ENCODE data around the gene GPR3.

GPR3 gene

GRCh38 chr1:27397110-27397509 lies 4.7 kb downstream of the GPR3 start:
- Histone ChIP-seq H3K27ac (ENCODE audit: insufficient read depth in 1 of 2, low read depth in 1 of 2, low read length in 2 of 2, poor library complexity in 1 of 2, severe bottlenecking in 2 of 2) (no peak overlapping the region), H3K4me3 (ENCODE audit: control insufficient read depth in 1 of 7, extremely low read depth in 1 of 7, insufficient read depth in 4 of 7, low read depth in 2 of 7, low read length in 6 of 7) (no peak overlapping the region), H3K36me3 (ENCODE audit: control insufficient read depth in 4 of 4, insufficient read depth in 4 of 4, low read length in 3 of 4) (no peaks in the 10 kb centered on the region), H3K4me1 (ENCODE audit: control extremely low read depth in 1 of 4, control insufficient read depth in 4 of 4, insufficient read depth in 4 of 4, low read length in 3 of 4) (peaks cover 2 to 25% (median 22%) of the 10 kb centered on the region in 4 experiments), H3K9me3 (ENCODE audit: control extremely low read depth in 1 of 5, control insufficient read depth in 4 of 5, insufficient read depth in 2 of 5, low read depth in 1 of 5, low read length in 4 of 5) (no peaks in the 10 kb centered on the region), H3K27me3 (replicated peaks in 2 of 5; ENCODE audit: control insufficient read depth in 4 of 5, insufficient read depth in 5 of 5, low read length in 4 of 5) (no peaks in the 10 kb centered on the region)
- CTCF ChIA-PET = interaction anchor here (0.6 to 11.9 kb wide), 16 partner anchors 10 to 265 kb away, joined by 3 to 238 read pairs (median 4); partner anchors contain the start of genes AHDC1 and SYTL1
- POLR2A ChIA-PET = no interaction called here
- DNase-seq = no peak
- WGBS (ENCODE audit: insufficient coverage) = 100% methylated on average over 3 of the region's 3 CpGs

GRCh38 chr1:27397749-27398148 lies 5.3 kb downstream of the GPR3 start:
- peaks cover 0 to 5% (median 0%) of the 10 kb centered on the region in 4 experiments for H3K36me3 ChIP-seq (ENCODE audit: control insufficient read depth in 4 of 4, insufficient read depth in 4 of 4, low read length in 3 of 4)
- H3K27ac ChIP-seq (ENCODE audit: insufficient read depth in 1 of 2, low read depth in 1 of 2, low read length in 2 of 2, poor library complexity in 1 of 2, severe bottlenecking in 2 of 2) = no peak overlapping the region
- DNase-seq = no peak
- ChIA-PET CTCF (interaction anchor here (1.1 to 11.9 kb wide), 12 partner anchors 18 to 265 kb away, joined by 3 to 238 read pairs (median 7); partner anchors contain the start of genes AHDC1 and MAP3K6), POLR2A (no interaction called here)
- H3K4me3 ChIP-seq (ENCODE audit: control insufficient read depth in 1 of 7, extremely low read depth in 1 of 7, insufficient read depth in 4 of 7, low read depth in 2 of 7, low read length in 6 of 7) = no peak overlapping the region
- H3K9me3 ChIP-seq (ENCODE audit: control extremely low read depth in 1 of 5, control insufficient read depth in 4 of 5, insufficient read depth in 2 of 5, low read depth in 1 of 5, low read length in 4 of 5) = no peaks in the 10 kb centered on the region
- WGBS (ENCODE audit: insufficient coverage) = 77% methylated on average over 4 of the region's 7 CpGs
- no peaks in the 10 kb centered on the region for H3K27me3 ChIP-seq (replicated peaks in 2 of 5; ENCODE audit: control insufficient read depth in 4 of 5, insufficient read depth in 5 of 5, low read length in 4 of 5)
- peaks cover 3 to 28% (median 25%) of the 10 kb centered on the region in 4 experiments for H3K4me1 ChIP-seq (ENCODE audit: control extremely low read depth in 1 of 4, control insufficient read depth in 4 of 4, insufficient read depth in 4 of 4, low read length in 3 of 4)

GRCh38 chr1:27398405-27399149 lies 6.2 kb downstream of the GPR3 start:
- H3K36me3 ChIP-seq (ENCODE audit: control insufficient read depth in 4 of 4, insufficient read depth in 4 of 4, low read length in 3 of 4) = peaks cover 0 to 5% (median 0%) of the 10 kb centered on the region in 4 experiments
- no peak overlapping the region for H3K4me3 ChIP-seq (ENCODE audit: control insufficient read depth in 1 of 7, extremely low read depth in 1 of 7, insufficient read depth in 4 of 7, low read depth in 2 of 7, low read length in 6 of 7)
- CTCF ChIA-PET = interaction anchor here (1.1 to 11.9 kb wide), 12 partner anchors 9 to 210 kb away, joined by 3 to 238 read pairs (median 7); partner anchors contain the start of genes AHDC1 and MAP3K6
- DNase-seq = no peak
- H3K27me3 ChIP-seq (replicated peaks in 2 of 5; ENCODE audit: control insufficient read depth in 4 of 5, insufficient read depth in 5 of 5, low read length in 4 of 5) = no peaks in the 10 kb centered on the region
- 100% methylated on average over 3 of the region's 4 CpGs for WGBS (ENCODE audit: insufficient coverage)
- H3K4me1 ChIP-seq (ENCODE audit: control extremely low read depth in 1 of 4, control insufficient read depth in 4 of 4, insufficient read depth in 4 of 4, low read length in 3 of 4) = peaks cover 5 to 32% (median 29%) of the 10 kb centered on the region in 4 experiments
- POLR2A ChIA-PET = no interaction called here
- no peak overlapping the region for H3K27ac ChIP-seq (ENCODE audit: insufficient read depth in 1 of 2, low read depth in 1 of 2, low read length in 2 of 2, poor library complexity in 1 of 2, severe bottlenecking in 2 of 2)
- H3K9me3 ChIP-seq (ENCODE audit: control extremely low read depth in 1 of 5, control insufficient read depth in 4 of 5, insufficient read depth in 2 of 5, low read depth in 1 of 5, low read length in 4 of 5) = no peaks in the 10 kb centered on the region

- CTCF ChIA-PET = interaction anchor here (1.1 to 11.9 kb wide), 6 partner anchors 10 to 209 kb away, joined by 3 to 238 read pairs (median 20); partner anchors contain the start of gene AHDC1
- Histone ChIP-seq H3K27me3 (replicated peaks in 2 of 5; ENCODE audit: control insufficient read depth in 4 of 5, insufficient read depth in 5 of 5, low read length in 4 of 5) (no peaks in the 10 kb centered on the region), H3K4me3 (ENCODE audit: control insufficient read depth in 1 of 7, extremely low read depth in 1 of 7, insufficient read depth in 4 of 7, low read depth in 2 of 7, low read length in 6 of 7) (no peak overlapping the region), H3K9me3 (ENCODE audit: control extremely low read depth in 1 of 5, control insufficient read depth in 4 of 5, insufficient read depth in 2 of 5, low read depth in 1 of 5, low read length in 4 of 5) (no peaks in the 10 kb centered on the region), H3K4me1 (ENCODE audit: control extremely low read depth in 1 of 4, control insufficient read depth in 4 of 4, insufficient read depth in 4 of 4, low read length in 3 of 4) (peaks cover 9 to 40% (median 37%) of the 10 kb centered on the region in 4 experiments), H3K27ac (ENCODE audit: insufficient read depth in 1 of 2, low read depth in 1 of 2, low read length in 2 of 2, poor library complexity in 1 of 2, severe bottlenecking in 2 of 2) (no peak overlapping the region), H3K36me3 (ENCODE audit: control insufficient read depth in 4 of 4, insufficient read depth in 4 of 4, low read length in 3 of 4) (peaks cover 0 to 5% (median 0%) of the 10 kb centered on the region in 4 experiments)
- POLR2A ChIA-PET = no interaction called here
- whole genome bisulfite sequencing (ENCODE audit: insufficient coverage) = 93% methylated on average over 3 of the region's 19 CpGs
- no peak for DNase-seq
Observed at GRCh38 chr1:27399251-27400025, 7.0 kb downstream of the GPR3 start.

GRCh38 chr1:27400082-27400962 lies 7.9 kb downstream of the GPR3 start:
- Histone ChIP-seq H3K4me3 (ENCODE audit: control insufficient read depth in 1 of 7, extremely low read depth in 1 of 7, insufficient read depth in 4 of 7, low read depth in 2 of 7, low read length in 6 of 7) (no peak overlapping the region), H3K27ac (ENCODE audit: insufficient read depth in 1 of 2, low read depth in 1 of 2, low read length in 2 of 2, poor library complexity in 1 of 2, severe bottlenecking in 2 of 2) (no peak overlapping the region), H3K4me1 (ENCODE audit: control extremely low read depth in 1 of 4, control insufficient read depth in 4 of 4, insufficient read depth in 4 of 4, low read length in 3 of 4) (peaks cover 12 to 47% (median 46%) of the 10 kb centered on the region in 4 experiments), H3K27me3 (replicated peaks in 2 of 5; ENCODE audit: control insufficient read depth in 4 of 5, insufficient read depth in 5 of 5, low read length in 4 of 5) (no peaks in the 10 kb centered on the region), H3K9me3 (ENCODE audit: control extremely low read depth in 1 of 5, control insufficient read depth in 4 of 5, insufficient read depth in 2 of 5, low read depth in 1 of 5, low read length in 4 of 5) (no peaks in the 10 kb centered on the region), H3K36me3 (ENCODE audit: control insufficient read depth in 4 of 4, insufficient read depth in 4 of 4, low read length in 3 of 4) (peaks cover 0 to 9% (median 0%) of the 10 kb centered on the region in 4 experiments)
- POLR2A ChIA-PET = no interaction called here
- CTCF ChIA-PET = interaction anchor here (1.1 to 11.9 kb wide), 6 partner anchors 9 to 267 kb away, joined by 3 to 238 read pairs (median 6); partner anchors contain the start of genes AHDC1 and GPR3
- DNase-seq = no peak
- 91% methylated on average over 13 of the region's 13 CpGs for WGBS (ENCODE audit: insufficient coverage)

GRCh38 chr1:27400963-27401341 lies 8.5 kb downstream of the GPR3 start:
- 100% methylated on average over 2 of the region's 5 CpGs for WGBS (ENCODE audit: insufficient coverage)
- peaks cover 12 to 50% (median 50%) of the 10 kb centered on the region in 4 experiments for H3K4me1 ChIP-seq (ENCODE audit: control extremely low read depth in 1 of 4, control insufficient read depth in 4 of 4, insufficient read depth in 4 of 4, low read length in 3 of 4)
- H3K9me3 ChIP-seq (ENCODE audit: control extremely low read depth in 1 of 5, control insufficient read depth in 4 of 5, insufficient read depth in 2 of 5, low read depth in 1 of 5, low read length in 4 of 5) = no peaks in the 10 kb centered on the region
- no peaks in the 10 kb centered on the region for H3K27me3 ChIP-seq (replicated peaks in 2 of 5; ENCODE audit: control insufficient read depth in 4 of 5, insufficient read depth in 5 of 5, low read length in 4 of 5)
- ChIA-PET POLR2A (no interaction called here), CTCF (interaction anchor here (1.1 to 11.9 kb wide), 6 partner anchors 10 to 266 kb away, joined by 3 to 238 read pairs (median 6); partner anchors contain the start of genes AHDC1 and GPR3)
- no peak overlapping the region for H3K27ac ChIP-seq (ENCODE audit: insufficient read depth in 1 of 2, low read depth in 1 of 2, low read length in 2 of 2, poor library complexity in 1 of 2, severe bottlenecking in 2 of 2)
- H3K36me3 ChIP-seq (ENCODE audit: control insufficient read depth in 4 of 4, insufficient read depth in 4 of 4, low read length in 3 of 4) = peaks cover 0 to 9% (median under 1%) of the 10 kb centered on the region in 4 experiments
- DNase-seq = no peak
- no peak overlapping the region for H3K4me3 ChIP-seq (ENCODE audit: control insufficient read depth in 1 of 7, extremely low read depth in 1 of 7, insufficient read depth in 4 of 7, low read depth in 2 of 7, low read length in 6 of 7)
